Activated CD4-positive, alpha-beta T cell treated with anti-CD3 and anti-CD28 coated beads, Interleukin-2, amount 50 U/mL, for 48 hours (primary cell): Measurements from ENCODE around the gene NTN5.
A peak's percentile ranks its signal among the peaks of the same experiment; 100 is the strongest.
"Not testable (repeated sequence)": the region's sequence is repeated elsewhere in the genome, so short reads cannot be mapped to it uniquely, and the experiment has no call there.

Experiments used
- DNase-seq, 2 experiments: peaks; one replicate each; pipeline ENCODE4 v3.0.0-alpha.2; 2020

NTN5 gene

DNA sequence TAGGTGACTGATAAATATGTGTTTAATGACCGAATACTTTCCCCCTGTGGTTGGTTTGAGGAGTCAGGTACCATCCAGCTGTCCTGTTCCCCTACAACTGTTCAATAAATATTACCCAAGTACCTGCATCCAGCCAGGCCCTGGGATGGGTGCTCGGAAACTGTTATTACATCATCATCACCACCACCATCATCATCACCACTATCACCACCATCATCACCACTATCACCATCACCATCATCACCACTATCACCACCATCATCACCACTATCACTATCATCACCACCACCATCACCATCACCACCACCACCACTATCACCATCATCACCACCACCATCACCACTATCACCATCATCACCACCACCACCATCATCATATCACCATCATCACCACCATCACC lies 4.1 kb downstream of the NTN5 start:
- DNase-seq, result no peak

- DNase-seq, result no peak
These were observed 4.5 kb downstream of the NTN5 start for GRCh38 chr19:48668332-48668731.

- DNase-seq, result no peak
These were observed 7.0 kb downstream of the NTN5 start for GRCh38 chr19:48665786-48666185.

DNA sequence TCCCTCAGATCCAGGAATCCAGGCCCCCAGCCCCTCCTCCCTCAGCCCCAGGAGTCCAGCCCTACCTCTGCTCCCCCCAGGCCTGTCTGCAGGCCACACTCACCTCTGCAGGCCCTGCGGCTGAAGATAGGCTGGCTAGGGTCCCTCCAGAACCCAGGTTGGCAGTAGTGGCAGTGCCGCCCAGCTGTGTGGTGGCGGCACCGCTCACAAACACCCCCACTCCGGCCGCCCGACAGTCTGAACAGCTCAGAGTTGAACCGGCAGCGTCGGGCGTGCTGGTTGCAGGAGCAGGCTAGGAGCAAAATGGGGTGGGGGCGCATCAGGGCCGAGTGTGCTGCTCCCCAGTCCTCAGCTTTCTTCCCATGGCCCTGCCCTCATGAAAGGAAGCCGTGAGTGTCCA lies 8.3 kb downstream of the NTN5 start:
- no peak for DNase-seq

- DNase-seq, result no peak
These were observed 9.2 kb downstream of the NTN5 start for GRCh38 chr19:48663667-48664066.

- DNase-seq, result no peak
These were observed 11.1 kb downstream of the NTN5 start for GRCh38 chr19:48661711-48662090.

DNA sequence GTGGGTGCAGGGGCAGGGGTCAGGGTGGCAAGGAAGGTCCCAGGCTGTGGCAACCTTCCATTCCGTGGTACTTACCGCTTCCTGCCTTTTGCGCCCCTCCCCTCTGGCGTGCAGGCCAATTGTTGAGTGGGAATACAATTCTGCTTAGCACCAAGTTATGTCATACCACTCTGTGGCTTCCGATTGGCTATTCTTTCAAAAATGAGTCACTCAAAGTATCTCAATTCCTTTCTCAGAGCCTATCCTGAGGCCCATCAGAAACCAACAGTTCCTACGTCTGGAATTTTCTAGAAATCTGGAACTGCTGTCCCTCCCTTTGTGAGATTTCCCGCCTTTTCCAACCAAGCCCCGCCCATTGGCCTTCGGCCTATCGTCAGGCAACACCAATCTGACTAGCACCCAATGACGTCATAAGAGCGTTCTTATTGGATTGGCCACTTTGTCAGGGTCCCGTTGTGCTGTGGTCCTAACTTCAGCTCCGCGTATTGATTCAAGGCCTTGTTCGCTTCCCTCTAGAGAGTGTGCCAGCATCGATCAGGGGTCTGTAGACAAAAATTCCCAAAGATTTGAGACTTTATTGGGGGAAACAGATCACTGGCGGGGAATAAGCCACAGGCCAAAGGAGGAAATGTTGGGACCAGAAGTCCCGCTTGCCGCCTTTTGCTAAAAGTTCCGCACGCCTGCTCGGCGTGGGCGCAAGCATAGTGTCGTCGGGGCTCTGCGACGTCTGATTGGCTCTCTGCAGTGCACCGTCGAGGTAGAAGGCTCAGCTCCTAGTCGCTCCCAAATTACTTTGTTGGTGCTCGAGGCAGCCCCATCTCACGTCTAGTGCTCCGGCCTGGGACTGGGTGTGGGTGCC lies 11.7 kb downstream of the NTN5 start:
- peak; percentile 89 to 91 for DNase-seq

- no peak for DNase-seq
These were observed 13.0 kb downstream of the NTN5 start for GRCh38 chr19:48659768-48660167.

DNA sequence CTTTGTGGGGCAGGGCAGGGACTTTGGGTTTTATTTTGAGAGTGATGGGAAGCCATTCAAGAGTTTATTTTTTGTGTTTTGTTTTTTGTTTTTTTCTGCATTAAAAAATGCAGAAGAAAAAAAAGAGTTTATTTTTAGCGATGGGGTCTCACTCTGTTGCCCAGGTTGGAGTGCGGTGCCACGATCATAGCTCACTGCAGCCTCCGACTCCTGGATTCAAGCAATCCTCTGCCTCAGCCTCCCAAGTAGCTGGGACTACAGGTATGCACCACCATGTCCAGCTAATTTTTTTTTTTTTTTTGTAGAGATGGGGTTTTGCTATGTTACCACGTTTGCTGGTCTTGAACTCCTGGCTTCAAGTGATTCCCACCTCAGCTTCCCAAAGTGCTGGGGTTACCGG lies 14.3 kb downstream of the NTN5 start:
- DNase-seq, result no peak

GRCh38 chr19:48657828-48658227 lies 15.0 kb downstream of the NTN5 start:
- not testable (repeated sequence) for DNase-seq

DNA sequence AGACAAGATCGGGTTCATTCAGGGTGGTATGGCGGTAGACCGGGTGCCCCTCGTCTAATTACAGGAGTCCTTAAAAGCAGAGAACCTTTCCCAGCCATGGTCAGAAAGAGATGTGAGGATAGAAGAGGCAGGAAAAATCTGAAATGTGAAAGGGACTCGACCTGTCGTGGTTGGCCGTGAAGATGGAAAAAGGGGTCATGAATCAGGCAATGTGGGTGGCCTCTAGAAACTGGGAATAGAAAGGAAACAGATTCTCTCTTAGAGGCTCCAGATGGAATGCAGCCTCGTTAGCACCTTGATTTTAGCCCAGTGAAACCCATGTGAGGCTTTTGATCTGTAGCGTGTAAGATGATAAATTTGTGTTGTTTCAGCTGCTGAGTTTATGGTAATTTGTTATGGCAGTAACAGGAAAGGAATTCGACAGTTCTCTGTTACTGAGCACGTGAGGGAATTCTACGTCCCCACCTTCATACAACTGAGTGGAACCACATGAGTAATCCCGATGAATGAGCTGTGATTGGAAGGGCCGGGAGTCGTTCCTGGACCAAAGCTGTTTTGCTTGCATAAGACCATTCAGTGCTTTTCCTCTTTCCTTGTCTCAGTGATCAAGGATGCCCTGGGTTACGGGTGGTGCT lies 15.9 kb downstream of the NTN5 start:
- DNase-seq, result no peak

DNA sequence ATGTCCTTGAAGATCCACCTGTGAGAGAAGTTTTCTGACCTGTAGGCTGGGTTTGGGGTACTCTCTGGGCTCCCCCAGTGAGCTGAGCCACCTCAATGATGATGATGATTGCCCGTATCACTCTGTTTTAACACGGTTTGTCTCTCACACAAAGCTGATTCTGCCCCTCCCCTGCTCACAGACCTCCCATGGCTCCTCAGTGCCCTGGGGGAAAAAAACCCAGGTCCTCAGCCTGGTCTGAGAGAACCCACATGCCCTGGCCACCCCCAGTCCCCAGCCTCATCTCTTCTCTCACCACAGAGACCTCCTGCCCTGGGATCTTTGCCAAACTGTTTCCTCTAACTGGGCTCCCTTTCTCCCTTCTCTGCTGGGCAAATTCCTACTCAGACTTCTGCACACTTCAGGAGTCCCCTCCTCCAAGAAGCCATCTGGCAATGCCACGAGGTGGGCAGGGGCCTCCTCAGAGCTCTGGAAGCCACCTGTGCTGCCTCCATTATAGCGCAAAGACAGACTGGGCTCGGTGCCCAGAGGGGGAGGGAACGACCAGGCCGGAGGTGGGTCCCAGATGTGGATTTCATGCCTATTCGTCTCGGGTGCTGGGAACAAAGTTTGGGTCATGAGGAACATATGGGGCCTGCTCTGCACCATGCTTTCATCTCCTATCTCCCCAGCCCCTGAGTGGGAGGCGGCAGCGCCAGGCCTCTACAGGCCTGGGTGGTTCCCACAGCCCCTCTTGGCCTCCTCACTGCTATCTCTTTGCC lies 18.3 kb downstream of the NTN5 start:
- DNase-seq, result no peak

DNA sequence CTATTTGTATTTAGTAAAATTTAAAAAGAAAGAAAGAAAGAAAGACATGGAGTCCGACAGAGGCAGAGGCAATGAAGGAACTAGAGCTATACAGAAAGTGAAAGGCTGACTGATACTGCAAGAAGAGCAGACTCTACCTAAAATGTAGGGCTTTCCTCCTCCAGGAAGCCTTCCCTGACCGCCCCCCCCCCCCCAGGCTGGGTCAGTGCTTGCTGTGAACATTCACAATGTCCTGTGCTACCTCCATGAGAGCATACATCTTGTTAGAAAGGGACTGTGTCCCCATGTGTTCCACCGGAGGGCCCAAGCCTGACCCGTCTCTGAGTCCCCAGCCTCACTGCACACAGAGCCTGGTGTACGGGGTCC lies 21.2 kb downstream of the NTN5 start:
- no peak for DNase-seq

DNA sequence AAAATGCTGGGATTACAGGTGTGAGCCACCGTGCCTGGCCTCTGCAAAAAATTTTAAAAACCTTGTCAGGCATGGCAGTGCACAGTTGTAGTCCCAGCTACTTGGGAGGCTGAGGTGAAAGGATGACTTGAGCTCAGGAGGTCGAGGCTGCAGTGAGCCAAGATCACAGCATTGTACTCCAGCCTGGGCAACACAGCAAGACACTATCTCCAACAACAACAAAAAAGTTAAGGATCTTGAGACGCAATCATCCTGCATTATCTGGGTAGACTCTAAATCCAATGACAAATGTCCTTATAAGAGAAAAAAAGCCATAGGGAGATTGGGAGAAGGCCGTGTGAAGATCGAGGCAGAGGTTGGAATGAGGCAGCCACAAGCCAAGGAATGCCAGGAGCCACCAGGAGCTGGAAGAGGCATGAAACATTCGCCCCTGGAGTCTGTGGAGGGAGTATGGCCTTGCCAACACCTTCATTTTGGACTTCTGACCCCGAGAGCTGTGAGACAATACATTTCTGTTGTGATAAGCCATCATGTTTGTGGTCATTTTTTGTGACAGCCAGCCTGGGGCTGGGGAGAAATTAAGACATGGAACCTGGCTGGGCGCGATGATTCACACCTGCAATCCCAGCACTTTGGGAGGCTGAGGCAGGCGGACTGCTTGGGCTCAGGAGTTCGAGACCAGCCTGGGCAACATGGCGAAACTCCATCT lies 21.7 kb downstream of the NTN5 start:
- DNase-seq, result no peak

DNA sequence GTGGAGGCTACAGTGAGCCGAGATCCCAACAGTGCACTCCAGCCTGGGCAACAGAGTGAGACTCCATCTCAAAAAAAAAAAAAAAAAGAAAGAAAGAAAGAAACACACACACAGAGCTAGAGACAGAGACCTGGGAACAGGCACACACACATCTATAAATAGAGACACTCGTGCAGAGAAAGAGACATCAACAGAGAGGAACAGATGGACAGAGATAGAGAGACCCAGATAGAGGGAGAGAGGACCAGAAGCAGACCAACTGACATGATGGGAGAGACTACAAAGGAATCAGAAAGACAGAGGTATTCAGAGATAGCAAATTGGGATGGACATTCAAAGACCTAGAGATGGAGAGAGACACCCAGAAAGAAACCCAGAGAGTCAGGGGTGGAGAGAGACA lies 24.7 kb downstream of the NTN5 start:
- DNase-seq, result no peak

DNA sequence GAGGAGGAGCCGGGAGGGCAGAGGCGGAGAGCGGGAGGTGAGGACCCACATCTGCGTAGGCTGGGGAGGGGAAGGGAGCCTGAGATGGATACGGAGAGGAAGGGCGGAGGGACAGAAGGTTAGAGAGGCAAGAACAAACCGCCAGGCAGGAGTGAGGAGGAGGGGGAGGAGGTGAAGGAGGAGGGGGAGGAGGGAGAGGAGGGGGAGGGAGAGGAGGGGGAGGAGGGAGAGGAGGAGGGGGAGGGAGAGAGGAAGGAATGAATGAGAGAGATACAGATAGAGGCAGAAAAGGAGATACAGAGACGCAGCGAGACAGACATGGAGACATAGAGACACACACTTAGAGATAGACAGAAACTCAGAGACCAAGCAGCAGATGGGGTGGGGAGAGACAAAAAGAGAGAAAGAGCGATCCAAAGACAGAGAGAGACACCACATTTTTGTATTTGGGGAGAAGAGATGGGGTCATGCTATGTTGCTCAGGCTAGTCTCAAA lies 26.0 kb downstream of the NTN5 start:
- no peak for DNase-seq

GRCh38 chr19:48646001-48646721 lies 26.7 kb downstream of the NTN5 start, which contains the start of gene CA11:
Gene CA11 (minus strand): TSS chr19:48646187. CDS start chr19:48645632, 555 bp downstream.
- DNase-seq, result peak; percentile 92 to 95

- no peak for DNase-seq
These were observed 27.2 kb downstream of the NTN5 start for GRCh38 chr19:48645620-48646000.

- DNase-seq, result peak; percentile 72 to 80
These were observed 27.8 kb downstream of the NTN5 start for GRCh38 chr19:48644839-48645619.

DNA sequence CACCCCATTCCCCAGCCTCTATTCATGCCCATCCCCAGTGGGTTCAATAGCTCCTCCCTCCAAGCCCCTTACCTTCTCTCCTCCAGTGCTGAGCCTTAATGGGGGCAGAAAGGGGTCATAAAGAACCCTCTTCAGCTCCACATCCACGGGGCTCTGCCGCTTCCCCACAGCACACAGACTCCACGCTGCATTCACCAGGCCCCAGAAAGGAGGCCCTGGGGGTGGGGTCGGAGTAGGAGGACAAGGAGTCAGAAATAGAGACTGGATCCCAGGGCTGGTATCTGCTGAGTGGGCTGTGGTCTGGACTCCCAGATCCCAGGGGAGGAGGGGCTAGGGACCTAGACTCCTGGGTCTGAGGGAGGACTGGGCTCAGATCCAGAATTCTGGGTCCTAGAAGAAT lies 28.5 kb downstream of the NTN5 start:
- no peak for DNase-seq

DNA sequence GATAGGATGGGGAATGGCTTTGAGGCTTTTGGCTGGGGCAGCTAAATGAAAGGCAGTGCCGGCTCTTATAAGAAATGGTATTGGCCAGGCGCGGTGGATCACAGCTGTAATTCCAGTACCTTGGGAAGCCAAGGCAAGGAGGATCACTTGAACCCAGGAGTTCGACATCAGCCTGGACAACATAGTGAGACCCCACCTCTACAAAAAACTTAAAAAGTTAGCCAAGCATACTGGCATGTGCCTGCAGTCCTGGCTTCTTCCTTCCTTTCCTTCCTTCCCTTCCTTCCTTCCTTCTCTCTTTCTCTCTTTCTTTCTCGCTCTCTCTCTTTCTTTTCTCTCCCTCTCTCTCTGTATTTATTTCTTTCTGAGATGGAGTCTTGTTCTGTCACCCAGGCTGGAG lies 30.0 kb downstream of the NTN5 start:
- DNase-seq, result no peak
